ENCODE measurements around the gene AP3D1.
"Not testable (repeated sequence)": the region's sequence is repeated elsewhere in the genome, so short reads cannot be mapped to it uniquely, and the experiment has no call there.

AP3D1 gene

DNA sequence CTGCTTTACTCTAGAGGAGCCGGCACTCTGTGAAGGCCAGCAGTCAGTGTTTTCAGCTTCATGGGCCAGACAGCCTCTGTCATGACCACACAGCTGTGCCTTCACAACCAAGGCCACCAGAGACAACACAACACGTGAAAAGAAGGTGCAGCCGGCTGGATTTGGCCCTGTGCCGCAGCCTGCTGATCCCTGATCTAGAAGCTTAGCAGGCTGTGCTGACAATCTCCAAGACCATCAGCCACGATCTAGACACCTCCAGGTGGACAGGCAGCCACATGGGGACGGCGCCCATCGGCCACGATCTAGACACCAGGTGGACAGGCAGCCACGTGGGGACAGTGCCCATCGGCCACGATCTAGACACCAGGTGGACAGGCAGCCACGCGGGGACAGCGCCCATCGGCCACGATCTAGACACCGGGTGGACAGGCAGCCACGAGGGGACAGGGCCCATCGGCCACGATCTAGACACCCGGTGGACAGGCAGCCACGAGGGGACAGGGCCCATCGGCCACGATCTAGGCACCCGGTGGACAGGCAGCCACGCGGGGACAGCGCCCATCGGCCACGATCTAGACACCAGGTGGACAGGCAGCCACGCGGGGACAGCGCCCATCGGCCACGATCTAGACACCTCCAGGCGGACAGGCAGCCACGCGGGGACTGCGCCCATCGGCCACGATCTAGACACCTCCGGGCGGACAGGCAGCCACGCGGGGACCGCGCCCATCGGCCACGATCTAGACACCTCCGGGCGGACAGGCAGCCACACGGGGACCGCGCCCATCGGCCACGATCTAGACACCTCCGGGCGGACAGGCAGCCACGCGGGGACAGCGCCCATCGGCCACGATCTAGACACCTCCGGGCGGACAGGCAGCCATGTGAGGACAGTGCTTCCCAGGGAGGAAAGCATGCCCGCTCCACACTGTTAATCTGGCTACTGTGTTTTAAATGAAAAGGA lies 20.1 kb downstream of the AP3D1 start:
- peaks cover 39% of the 10 kb centered on the region for H3K79me1 ChIP-seq (replicated peaks; ENCODE audit: low read length, poor library complexity, severe bottlenecking)
- WGBS, result 92% methylated on average over 65 of the region's 67 CpGs
- H2BK5ac ChIP-seq (ENCODE audit: low read depth, low read length, poor library complexity, severe bottlenecking); H2BK15ac ChIP-seq (ENCODE audit: low read depth, poor library complexity, severe bottlenecking); H2AK5ac ChIP-seq (ENCODE audit: low read length, severe bottlenecking); DNase-seq; H3K27me3 ChIP-seq (ENCODE audit: control insufficient read depth in 1 of 2, insufficient read depth in 1 of 2, low read length in 2 of 2); H3K9me3 ChIP-seq (ENCODE audit: control insufficient read depth, low read length); H3K4me2 ChIP-seq (ENCODE audit: low read length, poor library complexity, severe bottlenecking); H3K14ac ChIP-seq (ENCODE audit: low read length in 2 of 2); H2AFZ ChIP-seq (ENCODE audit: low read depth, low read length); H4K91ac ChIP-seq (ENCODE audit: low read length); H2BK12ac ChIP-seq (ENCODE audit: low read length in 2 of 2); H3K9ac ChIP-seq (ENCODE audit: low read length); H3K27ac ChIP-seq (ENCODE audit: low read length, poor library complexity, severe bottlenecking); H3K23ac ChIP-seq (ENCODE audit: low read length in 2 of 2); H3K4me3 ChIP-seq (ENCODE audit: insufficient read depth in 1 of 2, low read depth in 1 of 2, low read length in 2 of 2); H3K4ac ChIP-seq (ENCODE audit: low read depth in 1 of 2, low read length in 2 of 2); H3K18ac ChIP-seq (ENCODE audit: low read depth in 1 of 2, low read length in 2 of 2); H4K8ac ChIP-seq (ENCODE audit: low read length); H2BK120ac ChIP-seq (ENCODE audit: low read depth, low read length): not testable (repeated sequence)
- H3K36me3 ChIP-seq (ENCODE audit: control insufficient read depth in 1 of 2, insufficient read depth in 2 of 2, low read depth in 1 of 2, low read length in 2 of 2), result peaks cover 56 to 86% of the 10 kb centered on the region in 2 experiments
- peaks cover 29% of the 10 kb centered on the region for H3K4me1 ChIP-seq (ENCODE audit: control insufficient read depth, insufficient read depth, low read depth, low read length)

DNA sequence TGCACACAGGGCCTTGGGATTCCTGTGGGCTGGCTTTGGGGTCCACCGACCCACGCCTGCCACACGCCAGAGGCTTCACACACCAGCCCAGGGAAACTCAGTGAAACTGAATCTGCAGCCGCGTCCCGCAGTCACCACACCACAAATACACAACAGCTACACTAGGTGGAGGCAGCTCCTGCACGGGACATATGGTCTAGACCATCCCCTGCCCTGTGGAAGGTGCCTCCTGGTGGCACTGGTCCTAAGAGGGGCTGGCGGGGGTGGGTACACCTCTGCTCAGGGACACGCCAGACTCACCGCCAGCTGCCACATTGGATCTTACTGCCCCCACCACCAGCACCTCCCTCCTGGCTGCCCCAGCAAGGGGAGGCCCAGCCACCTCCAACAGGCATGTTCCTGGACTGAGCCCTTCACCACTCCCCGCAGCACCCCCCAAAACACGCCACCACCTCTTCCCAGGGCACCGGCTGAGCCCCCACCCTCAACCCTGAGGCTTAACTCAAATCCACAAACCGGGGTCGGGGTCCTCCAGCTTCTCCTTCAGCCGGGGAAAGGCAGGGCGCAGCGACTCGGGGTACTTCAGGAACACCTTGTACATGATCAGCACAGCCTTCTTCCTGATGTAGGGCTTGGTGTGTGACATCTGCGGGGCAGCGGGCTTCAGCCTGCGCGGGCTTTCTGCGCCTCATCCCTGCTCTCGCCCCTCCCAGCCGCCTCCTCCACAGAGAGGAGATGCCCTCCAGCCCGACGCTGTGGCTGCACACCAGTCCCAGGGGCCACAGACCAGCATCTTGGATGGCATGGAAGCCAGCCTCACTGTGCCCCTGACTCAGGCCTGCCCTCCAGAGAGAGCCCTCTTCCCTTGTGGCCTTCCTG lies 21.2 kb downstream of the AP3D1 start:
- no peaks in the 10 kb centered on the region for H3K9me3 ChIP-seq (ENCODE audit: control insufficient read depth, low read length)
- H3K18ac ChIP-seq (ENCODE audit: low read depth in 1 of 2, low read length in 2 of 2), result no peak overlapping the region
- no peak overlapping the region for H3K4me2 ChIP-seq (ENCODE audit: low read length, poor library complexity, severe bottlenecking)
- H3K4ac ChIP-seq (ENCODE audit: low read depth in 1 of 2, low read length in 2 of 2), result no peak overlapping the region
- H3K9ac ChIP-seq (ENCODE audit: low read length), result no peak overlapping the region
- no peak overlapping the region for H3K23ac ChIP-seq (ENCODE audit: low read length in 2 of 2)
- no peak overlapping the region for H4K91ac ChIP-seq (ENCODE audit: low read length)
- H2BK120ac ChIP-seq (ENCODE audit: low read depth, low read length), result no peak overlapping the region
- H3K14ac ChIP-seq (ENCODE audit: low read length in 2 of 2), result no peak overlapping the region
- peaks cover 61 to 80% of the 10 kb centered on the region in 2 experiments for H3K36me3 ChIP-seq (ENCODE audit: control insufficient read depth in 1 of 2, insufficient read depth in 2 of 2, low read depth in 1 of 2, low read length in 2 of 2)
- no peak overlapping the region for H2BK15ac ChIP-seq (ENCODE audit: low read depth, poor library complexity, severe bottlenecking)
- H3K4me1 ChIP-seq (ENCODE audit: control insufficient read depth, insufficient read depth, low read depth, low read length), result peaks cover 25% of the 10 kb centered on the region
- WGBS, result 96% methylated on average over 28 of the region's 28 CpGs
- no peak overlapping the region for H3K4me3 ChIP-seq (ENCODE audit: insufficient read depth in 1 of 2, low read depth in 1 of 2, low read length in 2 of 2)
- no peak for DNase-seq
- peaks cover 34% of the 10 kb centered on the region for H3K79me1 ChIP-seq (replicated peaks; ENCODE audit: low read length, poor library complexity, severe bottlenecking)
- H2AFZ ChIP-seq (ENCODE audit: low read depth, low read length), result no peak overlapping the region
- H2AK5ac ChIP-seq (ENCODE audit: low read length, severe bottlenecking), result no peak overlapping the region
- H3K27me3 ChIP-seq (ENCODE audit: control insufficient read depth in 1 of 2, insufficient read depth in 1 of 2, low read length in 2 of 2), result no peaks in the 10 kb centered on the region
- no peak overlapping the region for H2BK5ac ChIP-seq (ENCODE audit: low read depth, low read length, poor library complexity, severe bottlenecking)
- H2BK12ac ChIP-seq (ENCODE audit: low read length in 2 of 2), result no peak overlapping the region
- H4K8ac ChIP-seq (ENCODE audit: low read length), result no peak overlapping the region
- H3K27ac ChIP-seq (ENCODE audit: low read length, poor library complexity, severe bottlenecking), result no peak overlapping the region

DNA sequence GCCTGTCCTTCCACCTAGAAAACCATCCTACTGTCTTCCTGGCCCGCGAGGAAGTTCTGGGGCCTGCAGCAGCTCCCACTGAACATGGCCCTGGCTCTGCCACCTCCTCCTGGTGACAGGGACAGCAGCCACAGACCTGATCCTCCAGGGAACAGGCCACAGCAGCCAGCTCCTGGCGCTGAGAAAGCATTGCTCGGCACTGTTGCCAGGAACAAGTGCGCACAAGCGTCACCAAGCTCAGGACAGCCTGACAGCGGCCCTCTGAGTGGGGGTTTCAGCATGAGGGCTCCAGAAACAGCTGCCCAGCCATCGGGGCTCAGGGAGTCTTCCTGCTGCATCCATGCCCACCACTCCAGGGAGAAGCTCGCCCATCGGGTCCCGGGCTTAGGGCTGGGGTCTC lies 21.9 kb downstream of the AP3D1 start:
- Histone ChIP-seq H3K9me3 (ENCODE audit: control insufficient read depth, low read length) (no peaks in the 10 kb centered on the region), H2BK5ac (ENCODE audit: low read depth, low read length, poor library complexity, severe bottlenecking) (no peak overlapping the region), H3K27me3 (ENCODE audit: control insufficient read depth in 1 of 2, insufficient read depth in 1 of 2, low read length in 2 of 2) (no peaks in the 10 kb centered on the region), H2BK15ac (ENCODE audit: low read depth, poor library complexity, severe bottlenecking) (no peak overlapping the region), H3K14ac (ENCODE audit: low read length in 2 of 2) (no peak overlapping the region), H2BK12ac (ENCODE audit: low read length in 2 of 2) (no peak overlapping the region), H2AK5ac (ENCODE audit: low read length, severe bottlenecking) (no peak overlapping the region), H2AFZ (ENCODE audit: low read depth, low read length) (no peak overlapping the region), H3K79me1 (replicated peaks; ENCODE audit: low read length, poor library complexity, severe bottlenecking) (peaks cover 35% of the 10 kb centered on the region), H3K4me2 (ENCODE audit: low read length, poor library complexity, severe bottlenecking) (no peak overlapping the region), H3K18ac (ENCODE audit: low read depth in 1 of 2, low read length in 2 of 2) (no peak overlapping the region), H3K4me1 (ENCODE audit: control insufficient read depth, insufficient read depth, low read depth, low read length) (peaks cover 25% of the 10 kb centered on the region), H4K8ac (ENCODE audit: low read length) (no peak overlapping the region), H3K36me3 (ENCODE audit: control insufficient read depth in 1 of 2, insufficient read depth in 2 of 2, low read depth in 1 of 2, low read length in 2 of 2) (peaks cover 67 to 82% of the 10 kb centered on the region in 2 experiments), H3K9ac (ENCODE audit: low read length) (no peak overlapping the region), H3K27ac (ENCODE audit: low read length, poor library complexity, severe bottlenecking) (no peak overlapping the region), H3K4ac (ENCODE audit: low read depth in 1 of 2, low read length in 2 of 2) (no peak overlapping the region), H4K91ac (ENCODE audit: low read length) (no peak overlapping the region), H2BK120ac (ENCODE audit: low read depth, low read length) (no peak overlapping the region), H3K23ac (ENCODE audit: low read length in 2 of 2) (no peak overlapping the region), H3K4me3 (ENCODE audit: insufficient read depth in 1 of 2, low read depth in 1 of 2, low read length in 2 of 2) (no peak overlapping the region)
- no peak for DNase-seq
- WGBS, result 97% methylated on average over 11 of the region's 11 CpGs

DNA sequence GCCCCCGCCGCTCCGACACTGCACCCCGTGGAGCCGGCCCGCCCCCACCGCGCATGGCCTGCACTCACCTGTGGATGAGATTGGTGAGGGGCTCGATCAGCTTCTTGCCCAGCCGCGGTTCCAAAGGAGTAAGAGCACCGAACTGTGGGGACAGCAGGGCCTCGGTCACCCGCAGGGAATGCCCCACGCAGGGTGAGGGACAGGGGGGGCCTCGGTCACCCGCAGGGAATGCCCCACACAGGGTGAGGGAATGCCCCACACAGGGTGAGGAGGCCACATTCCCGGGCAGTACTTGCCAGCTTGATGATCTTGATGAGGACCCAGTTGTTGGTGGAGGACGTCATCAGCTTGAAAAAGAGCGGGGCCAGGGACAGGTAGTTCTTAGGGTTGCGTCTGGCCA lies 22.3 kb downstream of the AP3D1 start:
- Histone ChIP-seq H2AFZ (ENCODE audit: low read depth, low read length) (no peak overlapping the region), H3K9me3 (ENCODE audit: control insufficient read depth, low read length) (no peaks in the 10 kb centered on the region), H3K4me3 (ENCODE audit: insufficient read depth in 1 of 2, low read depth in 1 of 2, low read length in 2 of 2) (no peak overlapping the region), H3K27me3 (ENCODE audit: control insufficient read depth in 1 of 2, insufficient read depth in 1 of 2, low read length in 2 of 2) (no peaks in the 10 kb centered on the region), H3K14ac (ENCODE audit: low read length in 2 of 2) (no peak overlapping the region), H3K9ac (ENCODE audit: low read length) (no peak overlapping the region), H4K91ac (ENCODE audit: low read length) (no peak overlapping the region), H3K4ac (ENCODE audit: low read depth in 1 of 2, low read length in 2 of 2) (no peak overlapping the region), H3K36me3 (ENCODE audit: control insufficient read depth in 1 of 2, insufficient read depth in 2 of 2, low read depth in 1 of 2, low read length in 2 of 2) (peaks cover 72 to 84% of the 10 kb centered on the region in 2 experiments), H2BK12ac (ENCODE audit: low read length in 2 of 2) (no peak overlapping the region), H4K8ac (ENCODE audit: low read length) (no peak overlapping the region), H3K23ac (ENCODE audit: low read length in 2 of 2) (no peak overlapping the region), H3K4me1 (ENCODE audit: control insufficient read depth, insufficient read depth, low read depth, low read length) (peaks cover 25% of the 10 kb centered on the region), H3K4me2 (ENCODE audit: low read length, poor library complexity, severe bottlenecking) (no peak overlapping the region), H3K79me1 (replicated peaks; ENCODE audit: low read length, poor library complexity, severe bottlenecking) (peaks cover 39% of the 10 kb centered on the region), H2BK5ac (ENCODE audit: low read depth, low read length, poor library complexity, severe bottlenecking) (no peak overlapping the region), H2BK120ac (ENCODE audit: low read depth, low read length) (no peak overlapping the region), H3K27ac (ENCODE audit: low read length, poor library complexity, severe bottlenecking) (no peak overlapping the region), H3K18ac (ENCODE audit: low read depth in 1 of 2, low read length in 2 of 2) (no peak overlapping the region), H2AK5ac (ENCODE audit: low read length, severe bottlenecking) (no peak overlapping the region), H2BK15ac (ENCODE audit: low read depth, poor library complexity, severe bottlenecking) (no peak overlapping the region)
- DNase-seq, result no peak
- 98% methylated on average over 21 of the region's 21 CpGs for WGBS
